Stimulated activated CD8-positive, alpha-beta memory T cell treated with anti-CD3 and anti-CD28 coated beads, Interleukin-4, amount 100 ng/mL, for 24 hours (primary cell): Measurements from ENCODE around the gene CAPN5.

Source experiments
- DNase-seq: peaks from one replicate; pipeline ENCODE4 v3.0.0-alpha.2; 2020; ENCODE audit warnings: low read depth

CAPN5 gene

GRCh38 chr11:77064648-77065217 is 2.0 kb upstream of the CAPN5 start:
- DNase-seq: no peak

DNA sequence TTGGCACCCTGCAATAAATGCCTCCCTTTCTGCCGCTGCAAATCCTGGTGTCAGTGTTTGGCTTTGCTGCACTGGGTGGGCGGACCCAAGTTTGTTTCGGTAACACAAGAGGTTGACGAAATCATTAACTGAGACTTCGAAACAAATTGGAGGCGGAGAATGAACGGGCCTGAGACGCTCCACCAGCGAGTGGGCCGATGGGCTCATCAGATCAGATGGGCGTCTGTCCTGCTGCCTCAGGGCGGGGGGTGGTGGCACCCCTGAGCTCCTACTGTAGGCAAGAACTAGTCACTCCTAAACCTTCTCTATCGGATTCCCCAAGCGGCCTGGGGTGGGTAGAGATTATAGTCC is 918 bp upstream of the CAPN5 start:
- no peak for DNase-seq

DNA sequence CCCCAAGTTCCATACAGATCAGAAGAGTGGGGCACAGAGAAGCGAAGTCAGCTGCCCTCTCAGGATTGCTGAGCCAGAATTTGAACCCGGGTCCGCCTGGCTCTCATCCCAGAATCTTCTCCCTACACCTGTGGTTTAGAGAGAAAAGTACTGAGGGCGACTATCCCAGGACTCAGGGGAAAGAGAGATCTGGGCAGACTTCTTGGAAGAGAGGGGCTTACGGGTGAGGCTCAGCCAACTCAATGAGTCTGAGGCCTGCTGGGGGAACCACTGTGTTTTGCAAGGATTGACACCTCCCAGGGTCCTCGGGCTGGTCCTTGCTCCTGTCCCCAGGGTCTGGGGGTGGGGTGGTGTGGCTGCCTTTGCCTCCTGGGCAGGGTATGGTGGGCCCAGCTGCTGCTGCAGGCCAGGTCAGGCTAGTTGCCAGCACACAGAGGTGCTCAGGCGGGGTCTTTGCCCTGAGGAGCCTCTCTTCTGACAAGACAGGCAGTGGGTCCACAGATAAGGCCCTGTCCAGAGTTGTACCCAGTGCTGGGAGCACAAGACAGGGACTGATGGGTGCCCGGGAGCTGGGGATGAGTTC is 1.2 kb downstream of the CAPN5 start:
- no peak for DNase-seq

DNA sequence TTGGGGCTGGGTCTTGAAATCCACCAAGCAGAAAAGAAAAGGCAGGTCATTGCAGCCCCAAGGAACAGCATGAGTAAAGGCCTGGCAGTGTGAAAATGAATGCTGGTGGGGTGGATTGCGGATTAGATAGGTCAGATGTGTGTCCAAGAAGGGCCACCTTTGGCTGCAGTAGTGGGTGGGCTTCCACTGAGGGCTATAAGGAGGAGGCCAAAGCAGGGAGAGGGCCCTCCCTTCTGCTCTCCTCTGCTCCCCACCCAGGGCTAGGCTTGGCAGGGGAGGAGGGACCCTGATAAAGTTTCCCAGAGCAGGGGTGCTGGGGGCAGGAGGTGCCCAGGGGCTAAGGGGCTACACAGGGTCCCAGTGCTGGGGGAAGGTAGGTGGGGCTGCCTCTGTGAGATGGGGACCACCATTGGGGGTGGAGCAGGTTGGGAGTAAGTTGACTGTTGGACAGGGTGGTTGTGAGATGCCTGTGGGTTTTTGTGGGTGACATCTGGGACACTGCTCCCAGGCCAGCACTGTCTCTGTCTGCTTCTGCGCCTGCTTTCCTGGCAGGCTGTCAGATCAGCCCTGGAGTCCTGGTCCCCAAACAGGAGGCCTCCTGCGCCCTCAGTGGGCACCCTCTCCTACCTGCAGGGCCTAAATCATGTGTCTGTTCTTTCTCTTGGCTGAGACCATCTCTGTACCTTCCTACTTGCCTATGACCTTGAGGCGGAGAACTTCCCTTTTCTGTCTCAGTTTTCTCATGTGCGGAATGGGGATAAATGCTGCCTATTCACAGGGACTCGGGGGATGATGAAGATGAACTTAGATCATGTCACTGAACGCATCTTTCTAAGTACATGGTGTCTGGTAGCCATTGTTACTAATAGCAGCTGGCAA is 1.9 kb downstream of the CAPN5 start:
- DNase-seq: no peak

DNA sequence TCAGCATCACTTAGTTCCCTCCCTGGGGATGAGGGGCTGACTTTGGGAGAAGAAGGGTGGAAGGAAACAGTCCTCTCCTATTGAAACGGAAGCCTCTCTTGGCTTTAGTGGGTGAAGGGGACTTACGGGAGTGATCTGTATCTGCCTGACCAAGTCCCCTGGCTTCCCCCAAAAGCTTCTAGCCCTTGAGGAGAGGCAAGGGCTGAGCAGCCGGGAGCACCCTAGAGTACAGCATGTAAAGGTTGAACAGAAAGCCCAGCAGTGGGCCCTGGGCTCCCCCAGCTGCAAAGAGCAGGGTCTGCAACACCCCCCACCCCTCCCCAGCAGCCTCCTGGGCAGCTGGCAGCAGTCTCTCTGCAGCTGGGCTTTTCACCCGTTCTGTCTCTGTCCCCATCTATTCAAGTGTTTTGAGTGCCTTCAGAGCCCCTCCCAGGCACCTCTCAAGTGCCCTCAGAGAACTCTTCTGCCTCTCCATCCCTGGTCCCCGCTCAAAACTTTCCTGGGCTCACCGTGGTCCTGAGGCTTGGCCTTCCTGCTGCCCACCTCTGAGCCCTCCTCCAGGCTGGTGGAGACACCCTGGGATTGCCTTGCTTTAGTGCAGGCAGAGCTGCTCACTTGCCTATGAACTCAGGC is 2.7 kb downstream of the CAPN5 start:
- no peak for DNase-seq

DNA sequence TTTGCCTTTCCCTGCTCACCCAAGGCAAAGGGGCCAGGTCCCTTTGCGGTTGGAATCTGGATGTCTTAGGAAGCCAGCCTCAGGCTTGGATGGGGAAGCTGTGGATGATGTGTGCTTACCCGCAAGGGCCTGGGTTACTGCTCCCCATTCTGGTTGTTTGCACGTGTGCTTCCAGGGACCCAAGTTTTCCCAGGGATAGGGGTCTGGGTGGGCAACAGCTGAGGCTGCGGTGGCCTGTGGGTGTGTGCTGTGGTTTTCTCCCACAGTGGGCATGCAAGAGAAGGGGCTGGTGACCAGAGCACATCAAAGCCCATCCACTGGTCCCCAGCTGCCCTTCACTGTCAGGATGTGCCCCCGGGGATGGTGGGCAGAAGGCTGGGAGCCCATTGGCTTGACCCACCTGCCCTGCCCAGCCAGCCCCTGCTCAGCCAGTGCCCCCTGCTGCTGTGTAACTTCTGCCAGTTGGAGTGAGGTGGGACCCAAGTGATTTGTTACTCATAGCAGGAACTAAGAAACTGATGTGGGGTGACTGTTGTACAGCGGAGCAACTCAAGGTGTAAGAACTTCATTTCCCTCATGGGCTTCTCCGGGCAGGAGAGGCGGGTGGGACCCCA is 3.3 kb downstream of the CAPN5 start:
- no peak for DNase-seq

GRCh38 chr11:77071077-77071476 is 4.3 kb downstream of the CAPN5 start:
- no peak for DNase-seq

DNA sequence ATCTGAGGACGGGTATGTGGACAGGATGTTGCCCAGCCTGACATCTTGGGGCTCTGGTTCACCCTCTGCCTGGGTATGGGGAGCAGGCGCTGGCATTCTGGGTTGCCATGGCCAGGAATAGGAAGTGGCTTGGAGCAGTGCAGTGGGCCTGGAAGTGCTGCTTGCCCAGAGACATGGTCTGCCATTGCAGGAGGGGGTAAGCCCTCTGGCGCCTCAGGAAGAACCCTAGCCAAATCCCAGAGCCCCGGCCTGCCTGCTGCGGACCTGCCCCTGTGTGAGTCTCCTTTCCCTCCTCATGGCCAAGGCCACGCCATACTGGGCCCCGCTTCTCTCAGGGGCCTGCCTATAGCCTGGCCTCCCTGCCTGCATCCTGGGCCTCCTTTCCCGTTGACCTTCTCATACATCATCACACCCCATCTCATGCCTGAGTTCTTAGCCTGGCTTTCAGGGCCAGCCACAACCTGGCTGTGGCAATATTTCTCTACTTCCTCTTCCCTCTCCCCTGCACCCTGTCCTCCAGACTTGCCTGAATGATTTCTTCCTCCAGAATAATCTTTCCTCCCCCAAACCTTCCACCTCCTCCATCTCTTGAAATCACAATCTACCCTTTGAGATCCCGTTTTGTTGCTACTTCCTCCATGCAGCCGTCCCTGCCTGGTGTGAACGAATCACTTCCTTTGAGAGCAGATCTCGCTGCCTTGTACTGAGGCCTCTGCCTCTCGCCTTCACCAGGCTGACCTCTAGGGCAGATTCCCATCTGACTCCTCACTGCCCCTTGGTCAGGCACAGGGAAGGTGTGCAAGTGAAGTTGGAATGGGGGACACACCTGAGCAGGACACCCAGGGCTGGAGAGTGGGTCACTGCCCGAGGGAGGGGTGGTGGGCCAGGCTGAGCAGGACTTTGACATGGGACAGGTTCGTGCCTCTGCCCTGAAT is 5.2 kb downstream of the CAPN5 start:
- no peak for DNase-seq

GRCh38 chr11:77072851-77073327 is 6.1 kb downstream of the CAPN5 start:
- no peak for DNase-seq

DNA sequence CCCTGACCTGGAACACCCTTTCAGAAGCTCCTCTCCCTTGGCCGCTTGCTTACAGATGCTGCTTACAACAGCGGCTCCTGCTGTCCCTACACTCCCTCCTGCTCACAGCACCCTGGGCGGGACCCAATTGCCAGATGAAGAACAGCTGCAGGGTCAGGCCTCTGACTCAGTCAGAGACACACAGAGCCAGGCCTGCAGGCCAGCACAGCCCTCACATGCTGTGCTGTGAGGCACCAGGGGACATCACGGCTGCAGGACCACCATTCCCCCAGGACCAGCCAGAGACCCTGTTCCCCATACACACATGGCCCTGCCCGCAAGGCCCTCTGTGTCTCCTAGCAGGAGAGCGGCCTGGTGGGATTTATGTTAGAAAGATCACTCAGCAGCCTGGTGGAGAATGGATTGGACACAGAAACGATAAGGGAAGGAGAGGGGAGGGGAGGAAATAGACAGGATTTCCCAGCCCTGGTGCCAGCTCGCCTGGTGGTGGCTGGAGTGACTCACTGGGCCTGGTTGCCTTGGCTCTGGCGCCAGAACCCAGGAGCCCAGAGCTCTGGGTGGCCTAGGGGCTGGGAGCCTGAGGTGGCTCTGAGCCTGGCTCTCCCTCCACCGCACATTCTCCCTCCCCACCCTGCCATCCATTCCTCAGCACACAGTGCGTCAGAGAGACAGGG is 6.7 kb downstream of the CAPN5 start:
- DNase-seq: no peak

DNA sequence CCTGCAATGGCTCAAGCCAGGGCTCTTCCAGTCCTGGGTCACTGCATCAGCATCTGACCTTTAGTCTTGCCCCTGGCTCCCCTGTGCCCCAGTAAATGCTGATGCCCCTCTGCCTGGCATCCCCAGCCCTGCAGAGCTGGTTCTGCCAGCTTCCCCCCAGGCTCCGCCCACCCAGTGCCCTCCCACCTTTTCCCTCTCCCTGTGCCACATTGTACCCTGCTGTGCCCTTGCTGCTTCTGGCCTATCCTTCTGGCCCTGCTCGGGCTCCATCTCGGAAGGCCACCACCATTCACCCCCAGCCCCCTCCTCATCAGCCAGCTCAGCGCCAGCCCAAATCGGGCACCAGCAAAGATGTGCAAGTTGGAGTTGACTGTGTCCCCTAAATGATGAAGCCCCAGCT is 7.4 kb downstream of the CAPN5 start:
- DNase-seq: no peak

DNA sequence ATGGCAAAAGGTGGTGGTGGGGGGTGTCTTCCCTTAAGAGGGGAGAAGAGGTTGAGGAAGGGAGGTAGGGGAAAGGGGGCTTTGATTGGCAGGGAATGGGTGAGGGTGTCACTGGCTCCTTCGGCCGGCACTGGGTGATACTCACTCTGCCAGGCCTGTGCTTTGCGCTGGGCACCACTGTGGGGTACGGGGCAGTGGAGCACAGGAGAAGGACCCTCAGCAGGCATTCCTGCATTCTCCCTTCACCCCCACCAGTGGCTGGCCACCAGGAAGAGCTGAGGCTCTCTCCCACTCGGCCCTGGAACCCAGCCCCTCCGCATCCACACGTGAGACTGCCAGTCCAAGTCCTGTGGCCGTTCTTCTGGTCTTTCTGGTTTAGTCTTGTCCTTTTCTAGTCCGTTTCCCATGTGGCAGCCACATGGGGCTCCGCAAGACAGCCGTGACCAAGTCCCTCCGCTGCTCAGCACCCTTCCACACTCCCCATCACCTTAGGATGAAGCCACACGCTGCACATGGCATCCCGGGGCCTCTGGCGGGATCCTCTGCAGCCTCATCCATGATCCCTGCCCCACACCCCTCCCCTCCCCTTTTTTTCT is 8.0 kb downstream of the CAPN5 start:
- no peak for DNase-seq

DNA sequence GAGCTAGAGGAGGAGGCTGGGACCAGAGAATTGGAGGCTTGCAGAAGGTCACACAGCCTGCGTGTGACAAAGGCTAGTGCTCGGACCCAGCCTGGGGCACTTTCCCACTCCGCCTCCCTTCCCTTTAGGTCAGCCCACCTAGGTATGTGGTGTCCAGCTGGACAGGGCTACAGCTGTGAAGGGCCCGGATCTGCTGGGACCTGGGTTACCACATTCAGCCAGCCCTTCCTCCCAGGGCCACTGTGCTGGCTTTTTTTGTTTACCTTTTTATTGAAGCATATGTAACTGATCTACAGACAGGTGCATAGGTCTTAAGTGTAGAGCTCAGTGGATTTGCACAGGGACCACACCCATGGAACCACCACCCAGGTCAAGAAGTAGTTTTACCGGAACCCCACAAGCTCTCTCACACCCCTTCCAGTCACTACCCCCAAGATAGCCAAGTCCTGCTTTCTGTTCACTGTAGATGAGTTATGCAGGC is 8.7 kb downstream of the CAPN5 start:
- DNase-seq: no peak

- no peak for DNase-seq
These were observed 12.9 kb downstream of the CAPN5 start for GRCh38 chr11:77079666-77080065.

- DNase-seq: no peak
These were observed 14.0 kb downstream of the CAPN5 start for GRCh38 chr11:77080643-77081210.

- no peak for DNase-seq
These were observed 14.6 kb downstream of the CAPN5 start for GRCh38 chr11:77081381-77081851.

DNA sequence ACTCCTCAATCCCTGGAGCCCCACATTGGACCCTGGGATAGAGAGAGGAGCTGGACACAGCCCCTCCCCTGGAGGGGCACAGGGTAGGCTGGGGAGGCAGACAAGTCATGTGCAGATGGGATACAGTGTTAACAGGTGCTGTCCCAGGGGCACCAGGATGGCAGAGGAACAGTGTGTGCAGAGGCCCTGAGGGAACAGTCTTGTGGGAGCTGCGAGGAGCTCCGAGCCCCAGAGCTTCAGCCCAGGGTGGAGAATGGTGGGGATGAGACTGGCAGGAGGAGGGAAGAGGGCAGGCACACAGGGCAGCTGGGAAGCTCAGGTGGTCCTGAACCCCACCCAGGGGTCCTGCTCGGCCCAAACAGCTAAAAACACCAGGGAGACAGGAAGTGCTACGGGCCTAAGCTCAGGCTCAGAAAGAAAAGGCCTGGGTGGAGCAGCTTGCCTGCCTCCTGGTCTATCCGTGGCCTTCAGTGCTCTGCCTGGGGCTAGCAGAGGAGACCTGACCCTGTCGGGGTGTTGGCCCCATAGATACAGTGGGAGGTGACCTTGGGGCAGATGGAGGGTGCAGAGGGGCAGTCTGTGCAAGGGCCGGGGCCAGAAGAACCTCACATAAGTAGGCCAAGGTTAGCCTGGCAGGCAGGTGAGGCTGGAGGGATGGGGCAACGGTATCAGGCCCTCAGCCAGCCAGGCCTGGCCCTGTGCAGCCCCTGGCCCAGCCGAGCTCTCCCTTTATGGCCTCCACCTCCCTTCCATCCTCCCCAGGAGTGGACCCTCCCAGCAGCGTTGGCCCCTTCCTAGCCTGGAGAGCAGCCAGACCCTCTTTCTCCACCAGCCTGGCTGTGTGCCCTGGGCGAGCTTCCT is 15.4 kb downstream of the CAPN5 start:
- DNase-seq: no peak

DNA sequence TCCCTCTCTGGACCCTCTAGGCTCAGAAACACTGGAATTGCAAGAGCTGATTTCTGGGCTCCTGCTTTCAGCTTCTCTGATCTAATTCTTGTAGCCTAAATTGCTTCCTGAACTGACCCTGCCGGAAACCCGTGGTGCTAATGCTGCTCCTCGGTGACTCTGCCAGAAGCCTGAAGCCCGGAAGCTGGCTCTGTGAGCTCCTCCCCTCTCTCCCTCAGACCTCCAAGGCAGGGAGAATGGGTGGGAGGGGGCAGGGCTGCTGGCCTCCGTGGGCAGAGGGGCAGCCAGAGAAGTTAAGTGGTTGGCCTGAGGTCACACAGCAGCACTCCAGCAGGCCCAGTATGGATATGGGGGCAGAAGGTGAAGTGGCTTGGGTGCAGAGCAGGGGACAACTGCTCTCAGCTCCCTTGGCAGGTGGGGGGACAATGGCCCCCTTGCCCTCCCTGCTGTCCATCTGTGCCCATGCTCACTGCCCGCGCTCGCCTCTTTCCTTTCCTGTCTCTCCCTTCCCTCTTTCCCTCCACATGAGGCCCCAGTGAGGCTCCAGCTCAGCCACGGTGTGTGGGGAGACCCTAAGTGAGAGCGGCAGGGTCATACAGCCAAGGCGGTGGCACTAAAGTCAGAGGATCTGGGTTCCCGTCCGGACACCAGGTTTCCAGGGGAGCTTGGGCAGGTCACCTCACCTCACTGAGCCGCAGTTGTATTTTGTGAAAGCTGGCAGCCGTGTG is 16.2 kb downstream of the CAPN5 start:
- DNase-seq: no peak
